GM18520 (cell line): ENCODE data around the gene S1PR5.
"Not testable (repeated sequence)": the region's sequence is repeated elsewhere in the genome, so short reads cannot be mapped to it uniquely, and the experiment has no call there.

Experiments
- ATAC-seq: cut with Tn5 transposase; IDR thresholded peaks from one replicate; pipeline ENCODE4 v1.9.1; 2021; ENCODE audit not compliant: unreplicated experiment

S1PR5 gene

GRCh38 chr19:10517361-10517759 lies at the start of gene S1PR5:
Gene S1PR5, minus strand, starts transcription at chr19:10517447. Its CDS starts 2,436 bp downstream, at chr19:10515011.
- ATAC-seq: no peak

DNA sequence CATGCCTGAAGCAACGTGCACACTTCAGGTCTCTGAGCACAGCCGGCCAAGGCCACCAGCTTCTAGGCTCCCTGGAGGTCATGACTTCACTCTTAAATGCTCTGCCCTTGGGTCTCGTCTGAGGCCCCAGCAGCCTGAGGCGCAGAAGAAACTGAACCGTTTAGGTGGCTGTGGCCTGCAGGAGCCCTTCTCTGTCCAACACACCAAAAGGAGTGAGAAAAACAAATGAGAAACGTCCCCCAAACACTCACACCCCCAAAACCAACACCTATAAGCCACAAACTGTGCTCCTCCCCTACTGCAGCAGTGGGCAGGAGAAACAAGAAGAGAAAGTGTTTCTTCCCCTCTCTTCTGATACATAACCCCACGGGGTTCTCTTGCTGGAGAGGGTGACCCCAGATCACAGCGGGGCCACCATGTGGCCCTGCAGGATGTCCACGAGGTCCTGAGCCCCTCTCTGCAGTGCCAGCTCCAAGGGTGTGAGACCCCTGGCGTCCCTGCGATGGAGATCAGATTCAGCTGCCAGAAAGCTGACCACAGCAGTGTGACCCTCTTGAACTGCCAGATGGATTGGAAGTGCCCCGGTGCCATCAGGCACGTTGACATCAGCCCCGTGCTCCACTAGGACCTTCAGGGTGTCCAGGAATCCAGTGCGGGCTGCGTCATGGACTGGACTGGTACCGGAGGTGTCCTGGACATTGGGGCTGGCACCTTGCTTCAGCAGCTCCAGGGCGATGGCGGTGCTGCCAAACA lies 49.6 kb upstream of the S1PR5 start:
- peak; percentile 15 for ATAC-seq

- no peak for ATAC-seq
Observed at GRCh38 chr19:10566408-10566657, 49.1 kb upstream of the S1PR5 start.

- ATAC-seq: peak; percentile 26
Observed at GRCh38 chr19:10565567-10566407, 48.5 kb upstream of the S1PR5 start, which contains the start of gene KRI1. Gene KRI1, minus strand, starts transcription at chr19:10566010. Its CDS starts 11 bp downstream, at chr19:10565999.

DNA sequence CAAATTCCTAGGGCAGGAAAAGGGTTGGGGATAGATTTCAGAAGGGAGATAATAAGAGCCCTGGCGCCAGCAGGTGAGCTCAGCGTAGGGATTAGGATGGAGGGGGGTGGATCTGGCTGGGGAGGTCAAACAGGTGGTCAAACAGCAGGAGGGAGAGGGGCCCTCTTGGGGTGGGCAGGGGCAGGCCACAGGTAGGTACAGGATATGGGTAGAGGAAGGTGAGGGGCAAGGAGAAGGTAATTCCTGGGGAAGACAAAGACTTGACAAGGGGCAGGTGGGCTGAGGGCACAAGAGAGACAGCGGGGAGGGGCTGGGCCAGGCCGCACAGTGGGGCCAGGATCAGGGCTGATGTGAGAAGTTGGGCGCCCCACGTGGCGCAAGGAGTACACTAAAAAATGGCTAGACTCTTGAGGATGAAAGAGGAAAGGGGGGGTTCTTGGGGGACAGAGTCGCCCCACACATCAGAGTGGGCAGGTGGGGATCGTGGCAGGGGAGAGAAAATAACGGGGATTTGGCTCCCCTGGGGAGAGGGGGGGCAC lies 47.9 kb upstream of the S1PR5 start:
- no peak for ATAC-seq

DNA sequence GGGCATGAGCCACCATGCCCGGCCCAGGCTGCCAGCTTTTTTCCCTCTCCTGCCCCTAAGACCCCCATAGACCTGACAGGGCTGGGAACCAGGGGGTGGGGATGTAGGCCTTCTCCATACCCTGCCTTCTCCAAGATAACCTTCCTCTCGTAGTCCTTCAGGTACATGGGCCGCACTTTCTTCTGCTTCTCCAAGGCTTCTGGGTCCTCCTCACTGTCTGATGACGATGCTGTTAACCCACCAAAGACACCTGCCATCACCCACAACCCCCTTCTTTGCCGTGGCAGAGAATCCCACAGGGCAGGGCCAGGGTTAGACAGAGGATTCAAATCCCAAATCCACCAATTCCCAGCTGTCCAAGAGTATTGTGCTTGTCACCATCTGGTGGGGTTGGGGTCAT lies 45.4 kb upstream of the S1PR5 start:
- ATAC-seq: no peak

DNA sequence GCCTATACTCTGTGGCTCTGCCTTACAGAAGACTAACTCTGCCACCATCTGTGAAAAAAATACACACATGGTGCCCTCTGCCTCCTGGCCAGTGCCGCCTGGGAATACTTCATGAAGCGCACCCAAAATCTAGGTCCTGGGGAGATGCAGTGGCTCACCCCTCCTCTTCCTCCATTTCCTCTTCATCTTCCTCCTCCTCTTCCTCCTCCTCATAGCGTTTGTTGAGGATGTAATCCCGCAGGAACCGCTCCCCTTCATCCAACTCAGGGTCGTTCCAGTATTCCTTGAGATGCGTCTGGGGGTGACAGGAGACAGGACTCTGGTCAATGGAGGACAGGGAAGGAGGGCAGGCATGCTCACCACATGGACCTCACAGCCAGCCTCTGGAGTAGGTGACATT lies 42.9 kb upstream of the S1PR5 start:
- no peak for ATAC-seq

GRCh38 chr19:10557603-10558197 lies 40.5 kb upstream of the S1PR5 start:
- no peak for ATAC-seq

GRCh38 chr19:10555610-10555973 lies 38.3 kb upstream of the S1PR5 start:
- no peak for ATAC-seq

DNA sequence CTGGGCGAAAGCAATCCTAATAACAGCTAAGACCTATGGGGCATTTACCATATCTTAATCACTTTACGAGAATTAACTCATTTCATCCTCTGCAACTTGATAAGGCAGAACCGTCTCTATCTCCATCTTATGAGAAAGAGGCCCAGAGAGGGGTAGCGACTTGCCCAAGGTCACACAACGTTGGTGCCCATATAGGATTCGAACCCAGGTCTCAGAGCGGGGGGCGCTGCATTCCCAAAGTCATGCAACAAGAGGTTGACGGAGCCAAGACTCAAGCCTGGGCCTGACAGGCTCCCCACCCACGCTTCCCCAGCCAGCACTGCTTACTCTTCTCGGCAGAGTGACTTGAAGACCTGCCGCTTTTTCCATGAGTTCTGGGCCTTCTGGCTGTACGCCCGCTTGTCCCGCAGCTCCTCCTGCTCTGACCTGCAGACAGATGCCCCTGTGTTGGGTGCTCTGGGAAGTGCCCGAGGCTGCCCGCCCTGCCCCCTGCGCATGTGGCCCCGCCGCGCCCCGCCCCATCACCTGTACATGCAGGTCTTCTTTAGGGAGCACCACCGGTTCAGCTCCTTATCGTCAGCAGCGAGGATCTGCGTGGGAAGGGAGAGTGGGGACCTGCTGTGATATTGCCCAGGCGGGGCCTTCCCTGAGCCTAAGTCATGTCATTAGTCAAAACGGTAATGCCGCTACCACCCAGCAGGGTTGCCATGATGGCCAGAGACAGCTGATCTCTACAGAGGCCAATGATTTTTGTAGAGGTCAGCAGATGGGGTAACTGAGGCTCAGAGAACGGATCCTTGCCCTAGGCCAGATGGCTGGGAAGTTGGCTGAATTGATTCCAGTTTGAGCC lies 37.7 kb upstream of the S1PR5 start:
- no peak for ATAC-seq

DNA sequence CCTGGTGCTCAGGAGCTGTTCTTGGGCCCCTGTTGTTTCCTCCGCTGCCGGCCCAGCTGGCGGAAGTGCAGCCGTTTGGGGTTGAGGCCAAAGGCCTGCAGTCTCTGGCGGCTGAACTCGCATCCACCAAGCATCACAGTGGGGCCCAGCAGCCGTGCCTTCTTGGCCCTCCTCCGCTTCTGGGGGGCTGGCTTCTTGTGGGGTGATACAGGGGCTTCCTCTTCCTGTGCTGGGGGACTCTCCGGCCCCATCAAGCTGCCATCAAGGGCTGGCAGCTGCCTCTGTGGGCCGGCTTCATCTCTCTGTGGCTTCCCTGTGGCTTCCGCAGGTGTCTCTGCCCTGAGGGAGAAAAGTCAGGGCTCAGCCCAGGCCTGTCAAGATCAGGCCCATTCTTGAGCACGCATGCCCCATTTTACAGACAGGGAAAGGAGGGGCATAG lies 36.7 kb upstream of the S1PR5 start:
- no peak for ATAC-seq

- no peak for ATAC-seq
Observed at GRCh38 chr19:10553087-10553667, 35.9 kb upstream of the S1PR5 start.

DNA sequence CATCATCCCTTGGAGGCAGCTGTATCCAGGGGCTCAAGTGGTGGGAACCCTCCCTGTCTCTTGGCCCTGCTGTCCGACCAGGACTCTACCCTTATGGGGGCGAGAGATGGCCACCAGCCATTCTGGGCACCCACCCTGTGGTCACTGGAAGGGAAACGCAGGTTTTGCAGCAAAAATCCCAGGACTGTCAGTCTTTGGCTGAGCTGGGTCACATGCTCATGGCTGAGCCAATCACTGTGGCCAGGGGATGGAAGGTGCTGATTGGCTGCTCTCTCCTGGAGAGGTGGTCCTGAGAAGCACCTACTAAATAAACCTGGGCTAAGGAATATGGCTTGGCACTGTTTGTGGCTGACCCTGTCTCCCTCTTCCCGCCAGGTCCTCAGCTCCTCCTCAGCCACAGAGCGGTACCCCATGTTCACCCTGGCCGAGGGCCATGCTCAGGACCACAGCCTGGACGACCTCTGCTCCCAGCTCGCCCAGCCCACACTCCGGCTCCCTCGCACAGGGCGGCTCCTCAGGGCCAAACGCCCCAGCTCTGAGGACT lies 35.3 kb upstream of the S1PR5 start:
- no peak for ATAC-seq

GRCh38 chr19:10551698-10552301 lies 34.6 kb upstream of the S1PR5 start:
- no peak for ATAC-seq

- ATAC-seq: not testable (repeated sequence)
Observed at GRCh38 chr19:10551006-10551405, 33.8 kb upstream of the S1PR5 start.

DNA sequence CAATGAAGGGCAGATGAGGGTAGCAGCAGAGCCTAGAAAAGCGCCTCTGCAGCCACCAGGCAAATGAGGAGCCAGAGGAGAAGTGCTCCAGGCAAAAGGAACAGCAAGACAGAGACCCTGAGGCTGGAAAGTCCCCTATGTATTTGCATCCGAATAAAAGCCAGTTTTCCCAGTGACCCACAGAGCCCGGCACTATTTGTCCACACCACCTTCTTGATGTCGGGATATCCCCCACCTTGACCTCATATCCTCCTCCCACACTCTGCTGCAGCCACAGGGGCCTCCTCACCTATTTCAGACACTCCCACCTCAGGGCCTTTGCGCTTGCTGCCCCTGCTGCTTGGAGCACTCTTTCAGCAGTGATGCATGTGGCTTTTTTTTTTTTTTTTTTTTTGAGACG lies 33.1 kb upstream of the S1PR5 start:
- no peak for ATAC-seq

DNA sequence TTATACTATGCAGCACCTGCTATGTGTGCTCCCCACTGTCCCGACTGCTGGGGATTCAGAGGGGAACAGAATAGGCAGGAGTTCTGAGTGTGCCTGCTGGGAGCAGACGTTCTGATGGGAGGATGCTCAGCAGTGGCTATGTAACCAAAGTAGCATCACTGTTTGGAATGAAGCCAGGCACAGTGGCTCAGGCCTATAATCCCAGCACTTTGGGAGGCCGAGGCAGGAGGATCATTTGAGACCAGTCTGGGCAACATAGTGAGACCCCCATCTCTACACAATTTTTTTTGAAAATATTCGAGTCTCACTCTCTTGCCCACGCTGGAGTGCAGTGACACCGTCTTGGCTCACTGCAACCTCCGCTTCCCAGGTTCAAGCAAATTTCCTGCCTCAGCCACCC lies 32.5 kb upstream of the S1PR5 start:
- no peak for ATAC-seq

GRCh38 chr19:10548746-10549276 lies 31.6 kb upstream of the S1PR5 start:
- no peak for ATAC-seq

DNA sequence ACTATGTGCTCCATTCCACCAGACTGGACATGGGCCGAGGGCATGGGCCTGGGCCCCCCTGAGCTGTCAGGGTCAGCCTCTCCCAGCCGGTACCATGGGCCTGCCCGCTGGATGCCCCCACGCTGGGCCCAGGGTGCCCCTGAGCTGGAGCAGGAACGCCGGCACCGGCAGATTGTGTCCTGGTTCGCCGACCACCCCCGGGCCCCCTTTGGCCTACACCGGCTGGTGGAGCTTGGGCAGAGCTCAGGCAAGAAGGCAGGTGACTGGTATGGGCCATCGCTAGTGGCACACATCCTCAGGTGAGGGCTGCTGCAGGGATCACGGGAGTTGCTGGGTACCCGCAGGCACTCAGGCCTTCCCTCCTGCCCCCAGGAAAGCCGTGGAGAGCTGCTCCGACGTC lies 29.6 kb upstream of the S1PR5 start:
- no peak for ATAC-seq
